ENCODE results near the gene CARNS1.

GRCh38 chr11:67470337-67471002 is 55.0 kb downstream of the CARNS1 start:
- TF ChIP-seq EZH2phosphoT487 (IDR thresholded peaks at IDR 0.05; ENCODE audit: insufficient read depth, low read depth), result no peak
- TF ChIP-seq EZH2 (IDR thresholded peaks at IDR 0.05; ENCODE audit: insufficient read depth, poor library complexity, severe bottlenecking), result no peak
